HFFc6 (cell line): ENCODE data around the gene NAA35. TPM values are rescaled to one million over a fixed set of nuclear protein-coding genes. Genes with fewer than 3 reads are reported as not detected.

Experiments
- DNase-seq: peaks from one replicate; pipeline ENCODE4 v3.0.0-alpha.2; 2018
- H3K27ac Mint-ChIP-seq: 2 replicates; pipeline ENCODE4 v1.8.0; 2020; ENCODE audit warnings: mild to moderate bottlenecking, mixed read lengths
- H3K27me3 Mint-ChIP-seq: 2 replicates; pipeline ENCODE4 v1.8.0; 2021; ENCODE audit warnings: mild to moderate bottlenecking, moderate library complexity, mixed read lengths; ENCODE audit not compliant: insufficient read depth
- H3K36me3 Mint-ChIP-seq: 2 replicates; pipeline ENCODE4 v1.8.0; 2021; ENCODE audit warnings: low read depth, mixed read lengths
- H3K4me1 Mint-ChIP-seq: 2 replicates; pipeline ENCODE4 v1.8.0; 2020; ENCODE audit warnings: low read depth, mixed read lengths
- H3K4me3 Mint-ChIP-seq: 2 replicates; pipeline ENCODE4 v1.8.0; 2020; ENCODE audit warnings: mild to moderate bottlenecking, moderate library complexity, mixed read lengths
- H3K9me3 Mint-ChIP-seq: 2 replicates; pipeline ENCODE4 v1.8.0; 2020; ENCODE audit warnings: mild to moderate bottlenecking, mixed read lengths
- CTCF ChIP-seq: fragments of 200-600 bp; sonication (generic); IDR thresholded peaks from 2 replicates; pipeline ENCODE4 v1.5.0; 2021; ENCODE audit warnings: antibody characterized with exemption, mild to moderate bottlenecking
- total RNA-seq, 6 experiments: library from RNA; stranded (reverse); fragmentation: NEBNext Ultra II Directional; extraction: Animal tissue kit (Norgen Biotek cat#: 25700); gene quantifications; 2 replicates in 1 of 6; 3 replicates in 5 of 6; pipeline ENCODE4 v1.2.3, GENCODE V29; 2021

Gene NAA35
- total RNA-seq, 6 experiments from 2014 or later: 20.1 to 22.8 (median 21.7) TPM

- Mint-ChIP-seq H3K27me3 (no peaks in the 10 kb centered on the region), H3K36me3 (peaks cover 26% of the 10 kb centered on the region), H3K27ac (no peak overlapping the region), H3K9me3 (peaks cover 4% of the 10 kb centered on the region; the same call in 1 of the 2 replicates), H3K4me3 (no peak overlapping the region), H3K4me1 (peaks cover 17% of the 10 kb centered on the region)
- TF ChIP-seq CTCF: no peak
- DNase-seq: no peak
These were observed 3.7 kb downstream of the NAA35 start for GRCh38 chr9:85944672-85945071.

DNA sequence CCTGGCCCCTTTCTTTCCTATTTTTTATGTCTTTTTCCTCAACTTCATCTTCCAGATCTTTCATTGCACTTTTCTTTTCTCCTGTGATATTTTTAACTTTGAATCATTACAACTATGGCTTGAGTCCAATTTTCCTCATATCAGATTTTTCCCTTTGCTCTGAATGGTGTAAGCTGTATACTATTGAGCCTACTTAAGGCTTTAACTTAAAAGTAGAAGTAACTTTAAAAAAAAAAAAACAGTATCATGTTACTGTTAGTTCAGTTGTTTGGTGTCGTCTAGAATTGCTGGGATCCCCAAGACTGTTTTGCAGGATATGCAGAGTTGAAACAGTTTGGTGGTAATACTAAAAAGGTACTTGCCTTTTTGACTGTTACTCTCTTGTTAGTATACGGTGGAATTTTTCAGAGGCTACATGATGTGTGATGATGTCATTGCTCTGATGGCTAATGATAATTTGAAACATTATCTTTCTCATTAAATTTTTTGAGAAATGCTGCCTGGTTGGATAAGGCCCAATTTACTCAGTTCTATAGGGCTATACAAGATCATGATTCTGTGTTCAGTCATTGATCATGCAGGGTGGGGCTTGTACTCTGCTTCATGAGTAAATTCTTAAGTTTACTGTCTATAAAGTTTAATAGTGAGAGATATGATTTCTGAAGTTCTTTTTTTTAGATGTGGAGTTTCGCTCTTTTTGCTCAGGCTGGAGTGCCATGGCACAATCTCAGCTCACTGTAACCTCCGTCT lies 8.8 kb downstream of the NAA35 start:
- DNase-seq: no peak
- Mint-ChIP-seq H3K27me3 (peaks cover 1% of the 10 kb centered on the region; the same call in 1 of the 2 replicates), H3K36me3 (peaks cover 46% of the 10 kb centered on the region), H3K9me3 (no peaks in the 10 kb centered on the region), H3K4me1 (peaks cover 18% of the 10 kb centered on the region), H3K27ac (peak overlapping the region; percentile 15; the same call in 1 of the 2 replicates), H3K4me3 (no peak overlapping the region)
- TF ChIP-seq CTCF: no peak

GRCh38 chr9:85959955-85960354 lies 19.0 kb downstream of the NAA35 start:
- Mint-ChIP-seq H3K4me1 (peaks cover 6% of the 10 kb centered on the region; the same call in 1 of the 2 replicates), H3K27ac (no peak overlapping the region), H3K4me3 (no peak overlapping the region), H3K27me3 (no peaks in the 10 kb centered on the region), H3K36me3 (peaks cover 13% of the 10 kb centered on the region), H3K9me3 (no peaks in the 10 kb centered on the region)
- no peak for TF ChIP-seq CTCF
- no peak for DNase-seq

GRCh38 chr9:85960688-85961093 lies 19.7 kb downstream of the NAA35 start:
- DNase-seq: no peak
- H3K4me1 Mint-ChIP-seq: peaks cover 6% of the 10 kb centered on the region; the same call in 1 of the 2 replicates

DNA sequence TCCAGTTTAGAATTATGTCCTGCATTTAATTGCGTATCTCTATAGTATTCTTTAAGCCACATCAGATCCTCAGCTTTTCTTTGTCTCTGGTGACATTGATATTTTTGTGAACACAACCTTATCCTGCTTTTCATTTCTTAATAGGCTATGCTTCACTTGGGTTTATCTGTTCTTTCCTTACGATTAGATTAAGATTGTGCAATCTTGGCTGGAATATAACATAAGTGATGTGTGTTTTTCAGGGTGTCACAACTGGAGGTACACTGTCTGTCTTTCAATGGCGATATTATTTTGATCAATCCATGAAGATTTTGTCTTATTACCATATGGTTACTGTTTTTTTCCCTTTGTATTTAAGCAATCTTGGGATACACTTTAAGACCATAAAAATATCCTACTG lies 23.6 kb downstream of the NAA35 start:
- Mint-ChIP-seq H3K4me1 (no peaks in the 10 kb centered on the region), H3K27me3 (no peaks in the 10 kb centered on the region), H3K36me3 (peaks cover 14% of the 10 kb centered on the region), H3K9me3 (no peaks in the 10 kb centered on the region), H3K27ac (no peak overlapping the region), H3K4me3 (no peak overlapping the region)
- TF ChIP-seq CTCF: no peak
- no peak for DNase-seq

More at GRCh38 chr9:85960688-85961093, 19.7 kb downstream of the NAA35 start:
- Mint-ChIP-seq H3K4me3 (no peak overlapping the region), H3K36me3 (peaks cover 19% of the 10 kb centered on the region), H3K27me3 (no peaks in the 10 kb centered on the region), H3K9me3 (no peaks in the 10 kb centered on the region), H3K27ac (no peak overlapping the region)
- TF ChIP-seq CTCF: no peak
